GM18526 (cell line): Measurements from ENCODE around the gene ABHD10.

Experiments
- POLR2A ChIP-seq: IDR thresholded peaks from 3 replicates; pipeline ENCODE4 v1.6.1; 2011; ENCODE audit not compliant: insufficient read length; ENCODE audit errors: extremely low read depth

Gene ABHD10

GRCh38 chr3:111978583-111979433 is at the start of gene ABHD10:
TSS of gene ABHD10 (plus strand) at chr3:111979026. CDS start at chr3:111979062, 36 bp downstream.
- TF ChIP-seq POLR2A, result peak; percentile 95

- TF ChIP-seq POLR2A, result no peak
Measured at GRCh38 chr3:111929484-111929883, 49.3 kb upstream of the ABHD10 start.

DNA sequence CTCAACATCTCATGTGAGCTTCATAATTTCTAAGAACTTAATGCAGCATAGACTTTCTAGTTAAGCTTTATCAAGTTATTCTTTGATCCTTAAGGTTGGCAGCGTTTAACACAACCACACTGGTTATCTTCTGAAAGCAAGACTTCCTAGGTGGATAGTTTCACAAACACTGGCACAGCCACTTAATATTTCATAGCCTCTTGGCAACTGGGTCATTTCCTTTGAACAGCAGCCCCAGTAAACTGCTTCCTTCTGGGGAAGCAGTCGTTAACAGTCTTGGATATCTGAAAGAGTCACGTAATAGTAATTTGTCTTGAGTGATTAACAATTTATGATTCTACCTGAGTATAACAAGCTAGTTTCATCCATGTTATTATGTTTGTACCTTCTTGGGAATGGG is 45.9 kb upstream of the ABHD10 start:
- TF ChIP-seq POLR2A, result no peak

DNA sequence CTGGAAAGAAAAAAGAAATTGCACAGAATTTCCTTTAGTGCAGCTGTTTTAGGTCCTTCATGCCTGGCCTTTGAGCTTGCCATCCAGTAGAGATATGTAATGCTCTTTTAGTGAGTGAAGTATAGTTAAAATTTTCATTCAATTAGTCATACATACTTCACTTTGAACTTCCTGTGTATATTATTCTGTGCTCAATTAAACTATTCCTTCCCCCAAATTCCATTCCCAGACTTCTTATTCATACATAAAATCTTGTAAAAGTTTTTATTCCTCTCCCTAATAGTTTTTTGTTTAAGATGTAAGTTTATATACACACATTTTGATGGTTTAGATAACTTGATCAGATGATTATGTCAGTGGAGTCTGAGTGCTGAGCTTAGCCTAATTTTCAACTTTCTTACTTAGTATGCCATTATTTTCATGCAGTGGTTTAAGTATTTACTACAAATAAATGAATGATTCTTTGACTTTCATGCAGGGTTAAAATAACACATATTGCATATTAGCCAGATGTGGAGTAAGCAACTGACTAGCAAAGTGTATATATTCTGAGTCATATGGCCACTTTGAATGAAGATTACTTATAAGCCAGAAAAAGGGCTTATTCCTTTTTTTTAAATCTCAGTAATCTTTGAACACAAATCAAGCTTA is 42.5 kb upstream of the ABHD10 start:
- TF ChIP-seq POLR2A, result no peak

GRCh38 chr3:111936967-111937366 is 41.9 kb upstream of the ABHD10 start:
- no peak for TF ChIP-seq POLR2A

DNA sequence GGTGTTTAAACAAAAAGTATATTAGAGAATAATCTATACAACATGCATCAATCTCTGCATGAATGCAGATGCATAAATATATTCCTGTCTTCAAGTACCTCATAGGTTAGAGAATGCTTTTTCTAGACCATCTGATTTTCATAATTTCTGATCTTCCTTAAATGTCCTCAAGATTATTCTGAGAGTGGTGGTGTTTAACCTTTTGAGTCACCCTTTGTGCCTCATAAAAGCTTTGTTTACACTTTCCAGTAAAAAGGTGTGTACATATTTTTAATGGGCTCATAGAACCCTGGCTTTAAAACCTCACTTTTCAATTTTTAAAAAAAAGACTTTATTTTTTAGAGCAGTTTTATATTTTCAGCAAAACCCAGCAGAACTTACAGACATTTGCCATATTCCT is 41.0 kb upstream of the ABHD10 start:
- no peak for TF ChIP-seq POLR2A

- no peak for TF ChIP-seq POLR2A
Measured at GRCh38 chr3:111939873-111940272, 39.0 kb upstream of the ABHD10 start.

- TF ChIP-seq POLR2A, result no peak
Measured at GRCh38 chr3:111943533-111943932, 35.3 kb upstream of the ABHD10 start.

DNA sequence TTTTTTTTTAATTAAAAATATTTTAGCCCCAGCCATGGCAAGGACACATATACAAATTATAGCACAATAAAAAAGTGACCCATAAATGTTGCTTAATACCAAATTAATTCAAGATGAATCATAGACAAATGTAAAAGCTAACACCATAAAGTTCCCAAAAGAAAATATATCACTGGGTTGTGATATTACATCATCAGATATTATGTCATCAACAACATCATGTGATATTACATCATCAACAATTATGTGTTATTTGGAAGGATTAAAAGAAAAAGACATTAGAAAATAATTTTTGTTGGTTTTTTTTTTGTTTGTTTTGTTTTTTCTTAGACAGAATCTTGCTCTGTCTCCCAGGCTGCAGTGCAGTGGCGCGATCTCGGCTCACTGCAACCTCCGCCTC is 34.5 kb upstream of the ABHD10 start:
- TF ChIP-seq POLR2A, result no peak

GRCh38 chr3:111947231-111947630 is 31.6 kb upstream of the ABHD10 start:
- TF ChIP-seq POLR2A, result no peak

- no peak for TF ChIP-seq POLR2A
Measured at GRCh38 chr3:111948786-111949185, 30.0 kb upstream of the ABHD10 start.

GRCh38 chr3:111949712-111950111 is 29.1 kb upstream of the ABHD10 start:
- TF ChIP-seq POLR2A, result no peak

- no peak for TF ChIP-seq POLR2A
Measured at GRCh38 chr3:111951032-111951431, 27.8 kb upstream of the ABHD10 start.

GRCh38 chr3:111952086-111952485 is 26.7 kb upstream of the ABHD10 start:
- TF ChIP-seq POLR2A, result no peak

GRCh38 chr3:111952866-111953450 is 25.9 kb upstream of the ABHD10 start:
- TF ChIP-seq POLR2A, result no peak
